Hematopoietic multipotent progenitor cell treated with erythropoietin and hydrocortisone succinate and interleukin-3 and kit ligand, for 15 days (in vitro differentiated cells): Measurements from ENCODE around the gene RAPGEF2.

ENCODE experiments used
- DNase-seq: peaks from one replicate; pipeline ENCODE4 v3.0.0-alpha.2; 2015; ENCODE audit warnings: low spot score

Gene RAPGEF2

DNA sequence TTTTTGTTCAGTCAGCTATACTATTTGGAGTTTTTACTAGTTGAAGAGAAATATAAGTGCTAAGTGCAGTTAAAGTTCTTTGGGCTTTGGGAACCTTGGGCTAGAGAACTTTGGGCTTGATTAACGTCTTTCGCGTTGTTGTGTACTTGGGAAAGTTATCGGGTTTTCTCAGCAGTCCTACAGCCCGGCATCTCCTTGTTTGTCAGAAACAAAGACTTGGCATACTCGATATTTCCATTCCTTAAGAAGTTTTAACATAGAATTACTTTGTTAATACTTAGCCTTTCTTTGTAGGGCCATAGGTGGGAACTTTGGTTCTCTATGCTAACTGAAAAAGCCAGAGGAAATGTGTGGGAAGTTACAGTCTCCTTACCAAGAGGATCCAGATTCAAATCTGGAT, 28.7 kb downstream of the RAPGEF2 start:
- DNase-seq = no peak

DNA sequence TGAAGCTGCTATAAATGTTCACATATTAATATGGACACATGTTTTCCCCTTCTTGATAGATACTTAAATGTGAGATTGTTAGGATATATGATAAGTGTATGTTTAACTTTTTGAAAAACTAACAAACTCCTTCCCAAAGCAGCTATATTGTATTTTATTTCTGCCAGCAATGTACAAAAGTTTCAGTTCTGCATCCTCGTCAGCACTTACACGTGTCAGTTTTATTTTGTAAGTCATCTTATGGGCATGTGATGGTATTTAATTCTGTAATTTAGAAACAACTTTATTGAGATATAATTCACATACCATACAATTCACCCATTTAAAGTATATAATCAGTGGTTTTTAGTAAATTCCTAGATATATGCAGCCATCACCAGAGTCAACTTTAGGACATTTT, 31.6 kb downstream of the RAPGEF2 start:
- no peak for DNase-seq

DNA sequence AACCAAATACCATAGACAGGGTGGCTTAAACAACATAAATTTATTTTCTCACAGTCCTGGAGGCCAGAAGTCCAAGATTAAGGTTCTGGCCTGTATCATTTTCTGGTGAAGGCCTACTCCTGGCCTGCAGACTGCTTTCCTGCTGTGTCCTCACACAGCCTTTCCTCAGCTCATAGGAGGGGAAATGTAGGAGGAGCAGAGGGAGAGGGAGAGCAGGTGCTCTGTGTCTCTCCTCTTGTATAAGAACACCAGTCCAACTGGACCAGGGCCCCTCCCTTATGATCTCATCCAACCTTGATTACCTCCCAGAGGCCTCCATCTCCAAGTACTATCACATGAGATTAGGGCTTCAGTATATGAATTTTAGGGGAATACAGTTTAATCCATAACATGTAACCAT, 34.3 kb downstream of the RAPGEF2 start:
- DNase-seq = no peak

DNA sequence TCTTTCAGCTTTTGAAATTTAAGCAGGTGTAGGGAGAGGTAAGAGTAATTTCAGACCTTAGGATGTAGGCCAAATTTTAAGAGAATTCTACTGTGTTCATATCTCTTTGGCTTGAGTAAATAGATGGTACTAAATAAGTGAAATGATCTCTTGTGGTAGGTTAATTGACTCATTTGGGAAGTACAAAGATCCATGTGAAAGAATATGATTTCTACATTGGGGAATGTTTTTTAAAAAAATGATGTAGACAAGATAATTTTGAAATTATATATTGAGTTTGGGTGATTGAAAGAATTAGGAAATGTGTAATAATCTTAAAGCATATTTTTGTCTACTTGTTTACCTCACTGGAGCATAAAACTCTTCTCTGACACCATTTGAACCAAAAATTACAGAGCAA, 35.6 kb downstream of the RAPGEF2 start:
- DNase-seq = no peak

DNA sequence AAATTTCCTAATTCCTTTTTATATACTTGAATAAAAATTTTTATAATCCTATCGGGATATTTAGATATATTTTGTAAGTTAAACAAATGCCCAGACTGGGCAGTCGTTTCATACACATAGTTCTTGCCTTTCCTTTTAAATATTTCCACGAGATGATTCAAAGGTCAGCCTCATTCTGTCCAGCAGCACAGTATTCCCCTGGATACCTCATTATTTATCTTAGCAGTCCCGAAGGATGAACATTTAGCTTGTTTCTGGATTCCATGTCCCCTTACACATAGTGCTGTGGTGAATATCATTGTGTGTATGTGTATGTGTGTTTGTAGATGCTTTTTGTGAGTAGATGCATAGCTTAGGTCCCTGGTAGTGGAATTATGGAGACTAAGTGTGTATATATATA, 38.3 kb downstream of the RAPGEF2 start:
- no peak for DNase-seq

DNA sequence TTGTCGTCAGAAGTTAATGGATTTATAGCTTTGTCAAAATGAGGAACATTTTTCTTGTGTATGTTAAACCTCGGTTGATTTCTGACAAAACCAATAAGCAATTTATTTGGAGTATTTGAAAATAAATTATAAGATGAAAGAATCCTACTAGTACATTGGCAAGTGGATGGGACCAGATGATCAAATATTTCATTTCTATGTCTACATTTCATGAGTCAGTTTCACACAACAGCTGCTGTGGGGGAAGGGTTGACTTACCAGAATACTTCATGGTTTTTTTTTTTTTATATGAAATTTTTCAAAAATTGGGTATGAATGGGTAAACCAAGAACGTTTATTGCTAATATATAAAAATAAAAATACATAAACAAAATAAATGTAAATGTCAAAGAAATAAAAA, 39.4 kb downstream of the RAPGEF2 start:
- DNase-seq = no peak

DNA sequence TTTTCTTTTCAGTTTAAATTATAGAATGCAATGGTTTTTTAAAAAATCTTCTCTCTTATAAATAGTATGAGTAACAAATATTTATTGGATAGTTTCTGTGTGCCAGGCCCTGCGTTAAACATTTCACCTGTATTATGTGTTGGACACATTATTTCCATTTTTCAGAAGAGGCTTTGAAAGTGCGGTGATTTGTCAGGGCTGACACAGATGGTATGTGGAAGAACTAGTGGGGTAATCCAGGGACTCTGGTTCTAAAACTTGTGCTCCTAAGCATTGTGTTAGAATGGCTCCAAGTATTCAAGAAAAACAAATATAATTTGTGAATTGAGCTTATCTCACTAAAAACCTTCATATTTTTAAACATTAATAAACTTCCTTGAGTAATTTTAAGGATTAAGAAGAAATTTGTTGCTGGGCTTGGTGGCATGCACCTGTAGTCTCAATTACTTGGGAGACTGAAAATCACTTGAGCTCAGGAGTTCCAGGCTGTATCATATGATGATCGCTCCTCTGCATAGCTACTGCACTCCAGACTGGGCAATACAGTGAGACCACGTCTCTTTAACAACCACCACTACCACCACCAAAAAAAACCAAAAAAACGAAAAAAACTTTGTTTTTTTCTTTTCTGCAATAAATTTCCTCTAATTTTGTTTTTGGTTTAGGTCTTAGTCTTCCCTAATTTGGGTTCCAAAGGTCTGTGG, 40.0 kb downstream of the RAPGEF2 start:
- no peak for DNase-seq

DNA sequence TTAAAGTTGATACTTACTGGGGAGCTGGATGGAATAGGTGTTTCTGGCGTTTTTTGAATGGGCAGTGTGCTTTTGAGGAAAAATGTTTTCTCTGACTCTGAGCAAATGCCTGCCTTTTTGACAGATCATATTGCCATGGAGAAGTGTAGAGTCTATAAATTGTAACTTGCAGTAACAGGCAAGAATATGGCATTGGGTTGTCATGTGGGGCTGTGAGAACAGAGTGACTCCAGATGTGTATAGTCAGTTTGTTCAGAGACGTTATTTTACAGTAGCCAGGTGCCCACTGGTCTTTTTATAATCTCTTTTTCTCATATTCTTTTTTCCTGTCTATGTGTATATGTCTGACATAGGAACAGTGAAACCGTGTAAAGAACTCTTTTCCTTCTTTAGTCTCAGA, 40.8 kb downstream of the RAPGEF2 start:
- DNase-seq = no peak

DNA sequence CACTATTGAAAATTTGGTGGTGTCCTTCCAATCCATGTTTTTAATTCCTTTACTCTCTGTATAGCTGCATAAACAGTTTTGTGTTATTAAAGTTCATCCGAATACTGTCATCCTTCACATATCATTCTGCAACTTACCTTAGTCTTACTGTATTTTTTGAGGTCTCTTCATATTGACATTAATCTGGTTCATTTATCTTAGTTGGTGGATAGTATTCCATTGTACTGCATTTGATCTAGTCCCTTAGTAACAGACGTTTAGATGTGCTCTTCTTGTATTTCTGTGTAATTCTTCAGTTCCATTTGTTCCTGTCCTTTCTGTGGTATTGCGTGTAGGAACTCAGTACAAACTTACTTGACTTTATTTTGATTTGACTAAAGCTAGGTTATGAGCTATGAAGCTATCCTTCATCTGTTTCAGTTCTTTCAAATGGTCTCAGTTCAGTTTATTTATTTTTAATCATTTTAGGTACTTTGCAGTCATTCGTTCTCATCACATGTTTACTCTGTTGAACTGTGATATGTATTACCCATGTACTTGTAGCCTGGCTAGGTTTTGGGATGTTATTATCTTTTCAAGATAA, 41.3 kb downstream of the RAPGEF2 start:
- DNase-seq = no peak

DNA sequence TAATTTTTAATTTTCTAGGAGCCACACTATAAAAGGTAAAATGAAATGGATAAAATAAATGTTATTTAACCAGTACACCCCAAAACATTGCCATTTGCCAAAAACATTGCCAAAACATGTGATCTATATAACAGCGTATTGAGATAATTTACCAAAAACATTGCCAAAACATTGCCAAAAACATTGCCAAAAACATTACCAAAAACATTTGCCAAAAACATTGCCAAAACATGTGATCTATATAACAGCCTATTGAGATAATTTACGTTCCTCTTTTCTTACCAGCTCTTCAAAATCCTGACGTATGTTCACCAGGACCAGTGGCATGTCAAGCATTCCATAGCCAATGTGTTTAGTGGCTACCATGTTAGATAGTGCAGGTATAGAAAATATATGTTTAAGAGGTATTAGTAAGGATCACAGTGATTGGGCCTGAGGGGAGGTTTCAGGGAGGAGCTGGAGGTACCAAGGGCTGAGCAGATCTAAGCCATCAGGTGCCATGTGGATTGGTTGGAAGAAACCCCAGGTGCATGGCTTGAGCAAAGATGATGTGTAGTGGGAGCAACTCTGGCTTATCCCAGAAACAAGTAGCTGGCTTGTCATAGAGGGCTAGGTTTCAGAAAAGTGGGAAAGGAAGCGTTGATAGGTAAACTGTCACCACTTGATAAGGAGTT, 42.6 kb downstream of the RAPGEF2 start:
- peak; percentile 64 for DNase-seq

DNA sequence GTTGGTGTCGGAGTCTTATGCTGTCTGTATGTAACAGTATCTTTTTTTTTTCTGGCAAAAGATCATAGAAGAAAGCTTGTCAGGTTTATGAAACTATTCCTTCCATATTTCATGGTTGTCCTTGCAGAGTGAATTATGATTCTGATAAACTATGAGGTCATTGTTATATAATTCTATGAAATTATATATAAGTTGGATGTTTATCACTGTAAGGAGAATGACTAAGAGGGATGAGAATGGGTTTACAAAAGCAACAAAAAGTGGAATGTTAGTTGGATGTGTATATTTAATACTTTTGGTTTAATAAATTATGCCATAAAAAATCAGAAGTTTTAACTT, 43.1 kb downstream of the RAPGEF2 start:
- no peak for DNase-seq

DNA sequence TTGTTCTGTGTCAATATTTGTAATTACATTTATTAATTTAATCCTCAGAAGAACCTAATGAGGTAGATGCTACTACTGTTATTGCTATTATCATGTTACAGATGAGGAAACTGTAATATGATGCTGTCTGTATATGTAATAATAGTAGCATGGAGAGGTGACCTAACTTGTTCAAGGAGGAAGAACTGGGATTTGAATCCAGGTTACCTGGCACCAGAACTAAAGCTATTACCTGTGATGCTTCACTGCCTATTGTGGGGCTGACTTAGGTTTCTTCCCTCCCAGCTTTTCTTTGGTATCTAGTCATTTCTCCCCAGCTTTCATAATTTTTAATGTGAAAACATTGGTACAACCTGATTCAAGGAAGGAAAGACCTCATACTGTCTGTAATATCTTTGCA, 43.6 kb downstream of the RAPGEF2 start:
- DNase-seq = no peak

DNA sequence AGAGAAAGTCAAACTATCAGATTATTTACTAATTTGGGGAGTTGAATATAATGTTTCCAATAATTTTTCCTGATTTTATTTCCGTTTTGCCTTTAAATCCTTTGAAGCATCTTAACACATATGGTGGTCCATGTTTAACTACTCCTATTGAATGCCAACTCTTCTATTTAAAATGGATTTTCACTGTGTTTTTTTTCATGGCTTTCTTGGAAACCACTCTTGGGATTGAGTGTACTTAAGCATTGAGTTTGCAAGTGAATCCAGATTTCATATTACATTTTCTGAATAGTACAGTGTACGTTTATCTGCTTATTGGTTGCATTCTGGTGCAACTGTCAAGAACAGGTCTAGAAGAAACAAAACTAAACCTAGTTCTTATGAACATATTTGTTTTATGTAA, 45.6 kb downstream of the RAPGEF2 start:
- DNase-seq = no peak

DNA sequence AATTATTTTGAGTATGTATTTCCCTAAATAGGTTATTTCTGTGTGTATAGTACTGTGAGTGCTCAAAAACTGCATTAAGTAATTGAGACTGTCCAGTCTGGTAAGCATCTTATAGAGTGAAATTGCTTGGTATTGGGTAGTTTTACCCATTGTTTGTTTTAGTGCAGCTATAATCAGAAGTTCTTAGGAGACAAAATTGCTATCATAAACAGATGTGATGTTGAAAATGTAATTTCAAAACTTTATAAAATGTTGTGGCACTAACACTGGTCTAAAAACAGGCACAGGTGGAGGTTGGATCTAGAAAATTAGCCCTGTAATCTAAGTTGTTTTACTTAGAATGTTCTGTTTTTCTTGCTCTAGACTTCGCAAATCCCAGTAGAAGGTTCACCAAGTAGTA, 46.8 kb downstream of the RAPGEF2 start:
- DNase-seq = no peak

DNA sequence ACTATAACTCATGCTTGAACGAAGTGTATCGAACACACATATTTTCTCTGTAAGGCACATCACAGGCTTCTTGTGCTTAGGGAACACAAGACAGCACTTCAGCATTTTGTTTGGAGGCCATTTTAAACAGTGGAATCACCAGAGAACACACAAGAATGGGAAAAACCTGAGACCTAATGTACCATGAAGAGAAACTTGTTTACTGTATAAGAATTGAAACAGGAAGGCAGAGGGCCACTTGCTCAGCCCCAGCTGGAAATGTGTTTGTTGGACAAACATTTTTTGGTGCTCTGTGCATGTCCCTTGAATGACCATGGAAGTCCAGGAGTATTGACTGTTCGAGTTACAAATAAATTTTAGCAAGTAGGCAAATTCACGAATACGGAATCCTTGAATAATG, 47.5 kb downstream of the RAPGEF2 start:
- peak; percentile 60 for DNase-seq

DNA sequence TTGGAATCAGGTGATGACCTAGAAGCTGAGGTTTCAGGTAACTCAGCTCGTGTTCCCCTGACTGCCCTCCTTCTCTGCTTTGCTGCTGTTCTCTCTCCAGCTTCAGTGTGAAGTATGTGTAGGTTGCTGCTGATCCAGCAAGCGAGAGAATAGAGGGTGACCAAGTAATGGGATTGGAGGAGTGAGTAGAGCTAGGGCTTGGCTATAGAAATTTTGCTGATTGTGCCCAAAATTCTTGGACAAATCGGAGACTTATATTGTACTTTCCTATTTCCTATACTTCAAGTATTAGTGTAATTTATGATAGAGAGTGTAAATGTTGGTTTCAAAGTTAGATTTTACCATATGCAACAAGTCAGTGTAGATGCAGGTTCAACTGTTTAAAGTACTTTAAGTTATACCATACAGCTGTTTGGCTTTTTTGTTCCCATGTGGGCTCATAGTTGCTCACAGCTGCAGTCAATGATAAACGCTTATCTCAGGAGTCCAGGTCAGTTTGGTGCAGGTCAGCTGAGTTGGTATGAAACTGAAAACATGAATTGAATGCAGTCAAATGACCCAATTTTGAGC, 48.0 kb downstream of the RAPGEF2 start:
- peak; percentile 97 for DNase-seq

DNA sequence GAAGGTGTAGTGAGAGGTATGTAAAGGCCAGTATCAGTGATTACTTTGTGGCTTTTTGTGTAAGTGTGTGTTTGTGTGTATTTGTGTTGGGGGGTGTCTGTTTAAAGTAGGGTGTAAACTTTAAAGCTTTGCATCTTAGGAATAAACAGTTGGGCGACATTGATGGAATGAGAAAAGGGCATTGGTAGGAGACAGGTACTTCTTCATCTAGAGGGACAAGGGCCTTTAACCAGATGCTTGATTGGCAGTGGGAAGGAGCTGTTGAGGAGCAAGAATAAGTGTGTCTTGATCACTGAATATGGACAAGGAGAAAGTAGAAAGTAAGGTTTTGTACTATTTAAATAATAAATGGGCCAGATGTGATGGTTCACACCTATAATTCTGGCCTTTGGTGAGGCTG, 48.8 kb downstream of the RAPGEF2 start:
- peak; percentile 55 for DNase-seq

DNA sequence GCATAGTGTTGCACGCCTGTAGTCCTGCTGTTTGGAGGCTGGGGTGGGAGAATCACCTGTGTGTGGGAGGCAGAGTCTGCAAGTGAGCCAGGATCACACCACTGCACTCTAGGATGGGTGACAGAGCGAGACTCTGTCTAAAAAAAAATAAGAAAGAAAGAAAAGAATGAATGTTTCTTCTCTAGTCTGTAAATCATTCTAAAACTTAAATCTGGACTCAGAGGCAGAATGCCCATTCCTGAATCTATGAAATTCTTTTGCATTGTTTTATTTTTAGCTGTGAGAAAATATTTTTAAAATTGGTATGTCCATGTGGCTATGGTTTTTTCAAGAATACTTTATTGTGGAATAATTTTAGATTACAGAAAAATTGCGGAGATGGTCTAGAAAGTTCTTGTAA, 49.3 kb downstream of the RAPGEF2 start:
- no peak for DNase-seq

DNA sequence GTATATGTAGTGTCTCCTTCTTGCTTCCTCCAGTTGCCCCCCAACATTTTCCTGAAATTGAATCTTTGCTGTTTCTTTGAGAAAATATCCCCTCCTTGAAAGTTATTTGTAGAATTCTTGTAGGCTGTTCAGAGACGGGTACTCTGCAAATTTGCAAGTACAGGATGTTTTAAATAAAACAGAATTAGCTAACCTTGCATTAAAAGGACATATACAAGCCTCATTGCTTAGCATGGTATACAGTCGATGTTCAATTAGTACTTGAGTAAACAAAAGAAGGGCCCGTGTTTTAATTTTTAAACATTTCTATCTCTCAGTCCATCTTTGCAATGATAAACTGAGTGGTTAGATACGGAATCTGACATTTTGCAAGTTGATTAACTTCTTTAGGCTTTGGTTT, 50.8 kb downstream of the RAPGEF2 start:
- no peak for DNase-seq

DNA sequence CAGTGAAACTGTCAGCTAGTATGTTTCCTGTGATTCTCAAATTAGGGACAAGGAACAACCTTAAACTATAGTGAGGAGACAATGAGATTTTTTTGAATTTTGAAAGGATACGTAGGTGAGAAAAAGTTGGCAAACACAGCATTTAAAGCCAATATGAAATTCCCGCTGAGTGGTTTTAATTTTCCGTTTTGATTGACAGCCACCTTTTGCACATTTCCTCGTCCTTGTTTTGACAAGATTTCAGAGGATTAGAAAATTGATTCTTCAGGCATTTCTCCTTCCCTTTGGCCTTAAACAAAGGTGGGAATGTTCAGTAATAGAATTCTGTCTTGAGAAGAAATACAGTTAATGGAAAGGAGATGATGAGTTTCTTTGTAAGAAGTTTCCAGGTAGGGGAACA, 52.2 kb downstream of the RAPGEF2 start:
- DNase-seq = no peak

DNA sequence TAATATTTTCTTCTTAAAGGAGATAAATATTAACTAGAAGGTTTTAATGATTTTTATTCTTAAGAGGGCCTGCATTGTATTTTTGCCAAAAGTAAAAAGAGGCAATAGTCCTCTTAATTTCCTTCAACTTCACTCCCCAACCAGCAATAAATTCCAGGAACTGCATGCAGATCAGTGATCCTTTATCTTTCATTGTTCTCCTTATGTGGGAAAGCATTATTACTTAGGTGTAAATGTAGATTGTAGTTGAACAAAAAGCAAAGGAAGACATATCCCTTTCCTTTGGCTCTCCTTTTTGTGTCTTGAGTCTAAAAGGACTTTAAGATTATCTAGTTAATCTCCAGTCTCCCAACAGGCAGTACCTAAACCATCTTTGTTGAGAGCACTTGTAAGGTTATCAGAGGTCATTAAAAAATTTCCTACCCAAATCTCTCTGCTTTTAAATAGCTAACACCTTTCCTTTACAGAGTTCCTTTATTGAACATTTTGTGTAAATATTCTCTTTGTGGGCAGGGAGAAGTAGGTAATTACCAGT, 55.3 kb downstream of the RAPGEF2 start:
- DNase-seq = no peak

DNA sequence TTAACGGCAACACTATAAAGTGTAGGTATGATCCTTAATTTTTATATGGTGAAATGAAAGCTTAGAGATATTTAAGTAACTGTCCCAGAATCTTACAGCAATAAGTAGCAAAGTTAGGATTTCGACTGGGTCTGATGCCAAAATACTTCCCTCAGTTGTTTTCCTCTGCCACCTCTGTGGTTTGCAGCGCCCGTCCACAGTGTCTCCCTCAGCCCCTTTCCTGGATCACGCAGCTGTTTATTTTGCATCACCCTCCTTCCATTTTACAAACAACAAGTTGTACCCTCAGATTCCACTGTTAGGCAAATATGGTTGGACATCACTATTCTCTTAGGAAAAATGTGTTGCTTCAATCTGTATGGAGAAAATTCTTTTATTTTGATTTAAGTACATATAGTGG, 56.1 kb downstream of the RAPGEF2 start:
- DNase-seq = no peak

DNA sequence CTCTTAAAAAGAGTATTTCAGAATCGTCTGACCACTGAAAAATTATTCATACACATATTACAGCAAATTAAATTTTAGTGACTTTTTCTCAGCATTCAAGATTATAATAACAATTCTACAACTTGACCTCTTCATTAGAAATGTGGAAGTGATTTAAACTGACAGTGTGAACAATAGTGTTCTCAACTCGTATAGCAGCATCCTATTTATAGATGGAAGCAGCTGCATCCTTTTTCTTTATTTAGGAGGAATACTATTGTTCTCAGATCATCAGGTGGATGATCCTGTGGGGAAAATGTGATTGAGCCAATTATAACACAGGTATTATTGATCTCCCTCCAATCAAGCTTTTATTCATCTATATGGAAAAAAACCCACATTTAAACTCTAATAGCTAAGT, 56.7 kb downstream of the RAPGEF2 start:
- no peak for DNase-seq
